ENCODE data around the gene TPST2. TPM values are rescaled to one million over a fixed set of nuclear protein-coding genes. Genes with fewer than 3 reads are reported as not detected.

TPST2 gene
- total RNA-seq, 4 donors from 2014 or later, result 32.3 to 110 (median 65.4) TPM

DNA sequence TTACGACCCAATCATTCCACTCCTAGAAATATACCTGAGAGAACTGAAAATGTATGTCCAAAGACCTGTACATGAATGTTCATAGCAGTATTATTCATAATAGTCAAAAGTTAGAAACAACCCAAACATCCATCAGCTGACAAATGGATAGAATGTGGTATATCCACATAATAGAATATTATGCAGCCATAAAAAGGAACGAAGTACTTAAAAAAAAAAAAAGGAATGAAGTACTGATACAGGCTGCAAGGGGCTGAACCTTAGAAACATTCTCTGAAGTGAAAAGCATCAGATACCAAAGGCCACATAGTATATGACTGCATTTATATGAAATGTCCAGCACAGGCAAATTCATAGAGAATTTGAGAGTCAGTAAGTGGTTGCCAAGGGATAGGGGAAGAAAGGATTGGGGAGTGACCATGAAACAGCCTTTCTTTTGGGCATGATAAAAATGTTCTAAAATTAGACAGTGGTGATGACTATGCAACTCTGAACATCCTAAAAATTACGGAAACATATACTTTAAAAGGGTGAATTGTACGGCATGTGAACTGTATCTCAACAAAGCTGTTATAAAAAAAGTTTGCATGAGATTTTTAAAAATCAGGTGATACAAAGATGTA is 1.8 kb downstream of the TPST2 start:
- Histone ChIP-seq H3K27me3 (no peaks in the 10 kb centered on the region), H3K36me3 (no peaks in the 10 kb centered on the region), H3K4me1 (peaks cover 21 to 31% of the 10 kb centered on the region in 2 donors), H3K9me3 (no peaks in the 10 kb centered on the region), H3K27ac (peak overlapping the region; percentile 93 to 97 (median 94)), H3K4me3 (peak overlapping the region in 2 of 4 donors; percentile 81 to 95)
- ATAC-seq (no peak), DNase-seq (no peak)
- TF ChIP-seq CTCF (IDR thresholded peaks at IDR 0.05 in 4 of 5, conservative IDR thresholded peaks at IDR 0.05 in 1 of 5) (no peak), POLR2A (IDR thresholded peaks at IDR 0.05) (no peak)
- in situ Hi-C loops (cut with MboI; ENCODE audit: low sequenced_read_pairs in 4 of 4) (loop anchor here in 3 of 4 donors (10.0 kb wide), 2 partner anchors 93 to 103 kb away; partner anchors contain the start of genes HPS4 (in 2 of the 3) and SRRD (in 2 of the 3)), intact Hi-C loops (cut with DNase I; ENCODE audit: low total_unique reads) (no loop called here)

DNA sequence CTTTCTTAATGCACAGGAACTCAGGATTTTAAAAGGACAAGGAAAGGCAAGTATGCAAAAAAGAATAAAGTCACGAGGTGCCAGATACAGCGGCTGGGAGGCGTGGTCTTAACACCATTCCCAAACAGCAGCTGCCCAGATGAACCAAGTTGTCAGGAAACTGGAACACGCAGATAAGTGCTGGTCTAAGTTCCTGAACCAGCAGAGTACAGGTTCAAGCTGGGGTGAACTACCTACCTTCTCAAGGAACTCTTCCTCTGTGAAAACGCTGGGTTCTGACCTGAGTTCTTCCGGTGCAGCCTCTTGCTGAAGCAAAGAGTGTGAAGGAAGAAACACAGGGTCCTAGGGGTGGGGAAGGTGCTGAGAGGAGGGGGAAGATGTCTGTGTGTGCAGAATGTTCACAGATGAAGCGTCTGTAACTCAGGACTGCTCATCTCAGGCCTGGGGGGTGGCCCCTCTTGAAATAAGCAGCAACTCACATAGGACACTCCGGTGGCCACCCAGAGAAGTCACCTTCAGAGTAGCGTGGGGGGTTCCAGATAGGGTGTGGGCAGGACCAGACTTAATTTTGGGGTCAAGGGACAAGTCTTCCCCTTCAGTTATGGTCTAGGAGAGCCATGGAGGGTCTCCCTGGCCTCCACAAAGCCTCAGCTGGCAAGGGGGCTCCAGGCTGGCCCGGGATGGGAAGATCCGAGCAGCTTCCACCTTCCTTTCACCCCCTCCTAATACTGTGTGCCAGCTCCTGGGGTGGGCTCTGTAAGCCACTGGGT is 3.2 kb downstream of the TPST2 start:
- in situ Hi-C loops (cut with MboI; ENCODE audit: low sequenced_read_pairs in 4 of 4), result loop anchor here in 3 of 4 donors (10.0 kb wide), 2 partner anchors 92 to 102 kb away; partner anchors contain the start of genes HPS4 (in 2 of the 3) and SRRD (in 2 of the 3)
- Histone ChIP-seq H3K36me3 (peaks cover 0 to 11% of the 10 kb centered on the region in 2 donors), H3K4me1 (peaks cover 21 to 31% of the 10 kb centered on the region in 2 donors), H3K9me3 (no peaks in the 10 kb centered on the region), H3K27me3 (no peaks in the 10 kb centered on the region), H3K27ac (peak overlapping the region; percentile 51 to 94 (median 62)), H3K4me3 (no peak overlapping the region)
- no peak for ATAC-seq
- no peak for TF ChIP-seq POLR2A (IDR thresholded peaks at IDR 0.05)
- no peak for TF ChIP-seq CTCF (IDR thresholded peaks at IDR 0.05 in 4 of 5, conservative IDR thresholded peaks at IDR 0.05 in 1 of 5)
- no peak for DNase-seq
- intact Hi-C loops (cut with DNase I; ENCODE audit: low total_unique reads), result no loop called here

DNA sequence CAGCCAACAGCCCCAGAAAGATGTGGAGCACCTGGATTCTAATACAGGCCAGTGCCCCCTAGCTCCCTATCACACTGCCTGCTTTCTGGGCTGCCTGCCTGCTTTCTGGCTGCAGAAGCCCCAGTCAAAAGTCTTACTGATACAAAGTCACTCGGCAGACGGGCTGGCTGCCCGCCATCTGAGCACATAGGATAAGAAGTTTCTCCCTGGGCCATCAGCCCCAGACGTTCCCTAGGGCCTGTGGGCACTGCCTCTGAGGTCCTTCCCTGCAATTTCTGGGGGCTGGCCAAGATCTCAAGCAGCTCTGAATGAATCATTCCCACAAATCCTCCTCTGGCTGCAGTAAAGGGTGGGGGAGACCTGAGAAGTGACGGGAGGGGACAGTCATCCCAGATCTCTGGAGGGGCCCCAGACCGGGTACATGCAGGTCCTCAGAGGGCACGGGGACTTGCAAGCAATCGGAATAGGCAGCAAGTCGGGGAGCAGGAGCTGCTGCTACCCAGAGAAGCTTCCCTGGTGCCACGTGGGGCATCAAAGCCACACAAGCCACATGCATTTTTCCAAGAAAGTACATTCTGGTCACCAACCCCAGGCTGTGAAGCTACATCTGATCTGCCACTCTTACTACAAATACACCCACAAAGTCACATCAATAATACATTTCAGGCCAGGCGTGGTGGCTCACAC is 4.7 kb downstream of the TPST2 start:
- Histone ChIP-seq H3K27ac (peak overlapping the region; percentile 51 to 77 (median 66)), H3K4me3 (no peak overlapping the region), H3K36me3 (peaks cover 0 to 13% of the 10 kb centered on the region in 2 donors), H3K9me3 (no peaks in the 10 kb centered on the region), H3K4me1 (peaks cover 23 to 27% of the 10 kb centered on the region in 2 donors), H3K27me3 (no peaks in the 10 kb centered on the region)
- DNase-seq, result peak; percentile 45 to 66
- in situ Hi-C loops (cut with MboI; ENCODE audit: low sequenced_read_pairs in 4 of 4), result loop anchor here in 3 of 4 donors (10.0 kb wide), 2 partner anchors 90 to 100 kb away; partner anchors contain the start of genes HPS4 (in 2 of the 3) and SRRD (in 2 of the 3)
- ATAC-seq, result peak; percentile 34 to 51
- TF ChIP-seq POLR2A (IDR thresholded peaks at IDR 0.05) (no peak), CTCF (IDR thresholded peaks at IDR 0.05 in 4 of 5, conservative IDR thresholded peaks at IDR 0.05 in 1 of 5) (peak in 2 of 5 experiments; percentile 13 to 22)
- intact Hi-C loops (cut with DNase I; ENCODE audit: low total_unique reads), result loop anchor here (2.0 kb wide), 2 partner anchors 14 to 22 kb away; no protein-coding TSS in a partner anchor

DNA sequence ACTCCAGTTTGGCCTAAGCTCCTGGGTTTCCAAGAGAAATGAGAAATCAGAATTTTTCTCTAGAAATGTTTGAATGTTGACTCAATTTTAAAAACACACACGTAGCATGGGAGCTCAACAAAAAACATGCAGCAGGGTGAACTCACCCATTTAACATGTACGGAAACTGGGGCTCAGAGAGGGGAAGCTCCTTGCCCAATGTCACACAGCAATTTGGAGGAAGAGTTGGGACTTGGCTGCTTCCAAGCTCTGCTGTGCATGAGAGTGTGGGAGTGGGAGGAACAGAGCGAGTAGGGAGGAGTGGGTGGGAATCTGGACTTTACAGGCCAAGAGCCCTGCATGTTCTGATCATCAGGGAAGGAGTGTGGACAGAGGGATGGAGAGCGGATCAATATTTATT is 5.9 kb downstream of the TPST2 start:
- ATAC-seq (no peak), DNase-seq (no peak)
- Histone ChIP-seq H3K9me3 (no peaks in the 10 kb centered on the region), H3K4me1 (peaks cover 33 to 34% of the 10 kb centered on the region in 2 donors), H3K36me3 (peaks cover 0 to 13% of the 10 kb centered on the region in 2 donors), H3K4me3 (no peak overlapping the region), H3K27me3 (no peaks in the 10 kb centered on the region), H3K27ac (peak overlapping the region in 3 of 4 donors; percentile 62 to 77 (median 71))
- intact Hi-C loops (cut with DNase I; ENCODE audit: low total_unique reads) (loop anchor here (2.0 kb wide), 2 partner anchors 13 to 21 kb away; no protein-coding TSS in a partner anchor), in situ Hi-C loops (cut with MboI; ENCODE audit: low sequenced_read_pairs in 4 of 4) (loop anchor here in 3 of 4 donors (10.0 kb wide), 2 partner anchors 89 to 99 kb away; partner anchors contain the start of genes HPS4 (in 2 of the 3) and SRRD (in 2 of the 3))
- TF ChIP-seq CTCF (IDR thresholded peaks at IDR 0.05 in 4 of 5, conservative IDR thresholded peaks at IDR 0.05 in 1 of 5) (no peak), POLR2A (IDR thresholded peaks at IDR 0.05) (no peak)
